IPS-NIHi7 (cell line): ENCODE data around the gene FXYD3.
"Not testable (repeated sequence)": the region's sequence is repeated elsewhere in the genome, so short reads cannot be mapped to it uniquely, and the experiment has no call there.

ENCODE experiments used
- DNase-seq: peaks from one replicate; pipeline ENCODE4 v3.0.0; 2012; ENCODE audit warnings: mixed read lengths; ENCODE audit errors: extremely low spot score

The FXYD3 gene

GRCh38 chr19:35086455-35086854, 29.2 kb upstream of the FXYD3 start:
- no peak for DNase-seq

- DNase-seq, result no peak
Observed at GRCh38 chr19:35087393-35087792, 28.2 kb upstream of the FXYD3 start.

- DNase-seq, result no peak
Observed at GRCh38 chr19:35088131-35088913, 27.3 kb upstream of the FXYD3 start.

GRCh38 chr19:35089554-35089953, 26.1 kb upstream of the FXYD3 start:
- DNase-seq, result no peak

GRCh38 chr19:35090160-35090505, 25.5 kb upstream of the FXYD3 start:
- DNase-seq, result no peak

- peak; percentile 84 for DNase-seq
Observed at GRCh38 chr19:35090506-35091214, 25.0 kb upstream of the FXYD3 start.

GRCh38 chr19:35093430-35093829, 22.2 kb upstream of the FXYD3 start:
- DNase-seq, result no peak

GRCh38 chr19:35093941-35094647, 21.5 kb upstream of the FXYD3 start:
- DNase-seq, result no peak

- no peak for DNase-seq
Observed at GRCh38 chr19:35094656-35095055, 21.0 kb upstream of the FXYD3 start.

- no peak for DNase-seq
Observed at GRCh38 chr19:35095667-35096368, 19.8 kb upstream of the FXYD3 start.

GRCh38 chr19:35098413-35099049, 17.1 kb upstream of the FXYD3 start:
- DNase-seq, result no peak

- no peak for DNase-seq
Observed at GRCh38 chr19:35099155-35099896, 16.3 kb upstream of the FXYD3 start.

GRCh38 chr19:35099897-35100275, 15.7 kb upstream of the FXYD3 start:
- DNase-seq, result no peak

GRCh38 chr19:35100588-35101533, 14.8 kb upstream of the FXYD3 start:
- no peak for DNase-seq

- not testable (repeated sequence) for DNase-seq
Observed at GRCh38 chr19:35101949-35102348, 13.7 kb upstream of the FXYD3 start.

- DNase-seq, result not testable (repeated sequence)
Observed at GRCh38 chr19:35103614-35104013, 12.0 kb upstream of the FXYD3 start.

- no peak for DNase-seq
Observed at GRCh38 chr19:35104361-35104760, 11.3 kb upstream of the FXYD3 start.

GRCh38 chr19:35105047-35105410, 10.6 kb upstream of the FXYD3 start:
- no peak for DNase-seq

GRCh38 chr19:35105411-35106290, 10.0 kb upstream of the FXYD3 start:
- DNase-seq, result no peak
